ACC112 (cell line): ENCODE measurements around the gene GLP1R.
A peak's percentile ranks its signal among the peaks of the same experiment; 100 is the strongest.

Experiments used
- H2AFZ ChIP-seq: fragments of 200-600 bp; sonication (generic); one replicate; pipeline ENCODE4 v1.6.0; 2017; ENCODE audit warnings: antibody characterized with exemption, low read length; ENCODE audit not compliant: unreplicated experiment
- H3K27ac ChIP-seq: fragments of 200-600 bp; sonication (generic); 2 replicates; pipeline ENCODE4 v1.5.1; 2014; ENCODE audit warnings: low read depth, mild to moderate bottlenecking, antibody characterized with exemption, low read length, moderate library complexity
- H3K27me3 ChIP-seq: fragments of 200-600 bp; sonication (generic); 2 replicates; pipeline ENCODE4 v1.6.1; 2014; ENCODE audit warnings: mild to moderate bottlenecking, antibody characterized with exemption, low read length, moderate library complexity, mixed read lengths; ENCODE audit not compliant: insufficient read depth
- H3K36me3 ChIP-seq: fragments of 200-600 bp; sonication (generic); 2 replicates; pipeline ENCODE4 v1.6.1; 2016; ENCODE audit warnings: mild to moderate bottlenecking, antibody characterized with exemption, low read length, moderate library complexity, mixed read lengths; ENCODE audit not compliant: insufficient read depth
- H3K4me1 ChIP-seq: fragments of 200-600 bp; sonication (generic); one replicate; pipeline ENCODE4 v1.6.1; 2016; ENCODE audit warnings: low read length, mixed read lengths; ENCODE audit not compliant: insufficient read depth, unreplicated experiment, control insufficient read depth
- H3K4me3 ChIP-seq: fragments of 200-600 bp; sonication (generic); 2 replicates; pipeline ENCODE4 v1.5.1; 2014; ENCODE audit warnings: mild to moderate bottlenecking, low read depth, low read length
- H3K79me2 ChIP-seq: fragments of 200-600 bp; sonication (generic); one replicate; pipeline ENCODE4 v1.6.0; 2016; ENCODE audit warnings: low read length; ENCODE audit not compliant: control insufficient read depth, unreplicated experiment, insufficient read depth

GLP1R gene

DNA sequence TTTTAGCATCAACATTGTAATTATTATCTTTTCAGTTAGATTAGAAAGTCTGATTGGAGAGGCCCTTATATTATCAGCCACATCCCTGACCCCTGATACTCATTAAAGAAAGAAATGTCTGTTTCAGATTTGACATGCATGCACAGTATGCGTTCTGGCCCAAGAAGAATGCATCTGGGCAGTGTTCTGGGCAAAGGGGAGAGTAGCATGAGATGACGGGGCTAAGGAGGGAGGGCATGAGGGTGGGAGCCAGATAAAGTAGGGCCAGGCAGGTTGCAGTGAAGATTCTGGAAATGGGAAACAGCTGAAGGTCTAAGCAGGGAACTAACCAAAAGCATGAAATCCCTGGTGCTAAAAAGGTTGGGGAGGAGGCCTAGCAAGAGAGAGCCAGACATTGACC lies 59.1 kb downstream of the GLP1R start:
- Histone ChIP-seq H3K4me3 (no peak overlapping the region), H3K36me3 (0 out of 2 replicates have a peak, but pooled peaks cover 10% of the 10 kb centered on the region), H3K79me2 (no peaks in the 10 kb centered on the region), H3K4me1 (no peaks in the 10 kb centered on the region), H3K27ac (no peak overlapping the region), H3K27me3 (no peaks in the 10 kb centered on the region), H2AFZ (no peak overlapping the region)

DNA sequence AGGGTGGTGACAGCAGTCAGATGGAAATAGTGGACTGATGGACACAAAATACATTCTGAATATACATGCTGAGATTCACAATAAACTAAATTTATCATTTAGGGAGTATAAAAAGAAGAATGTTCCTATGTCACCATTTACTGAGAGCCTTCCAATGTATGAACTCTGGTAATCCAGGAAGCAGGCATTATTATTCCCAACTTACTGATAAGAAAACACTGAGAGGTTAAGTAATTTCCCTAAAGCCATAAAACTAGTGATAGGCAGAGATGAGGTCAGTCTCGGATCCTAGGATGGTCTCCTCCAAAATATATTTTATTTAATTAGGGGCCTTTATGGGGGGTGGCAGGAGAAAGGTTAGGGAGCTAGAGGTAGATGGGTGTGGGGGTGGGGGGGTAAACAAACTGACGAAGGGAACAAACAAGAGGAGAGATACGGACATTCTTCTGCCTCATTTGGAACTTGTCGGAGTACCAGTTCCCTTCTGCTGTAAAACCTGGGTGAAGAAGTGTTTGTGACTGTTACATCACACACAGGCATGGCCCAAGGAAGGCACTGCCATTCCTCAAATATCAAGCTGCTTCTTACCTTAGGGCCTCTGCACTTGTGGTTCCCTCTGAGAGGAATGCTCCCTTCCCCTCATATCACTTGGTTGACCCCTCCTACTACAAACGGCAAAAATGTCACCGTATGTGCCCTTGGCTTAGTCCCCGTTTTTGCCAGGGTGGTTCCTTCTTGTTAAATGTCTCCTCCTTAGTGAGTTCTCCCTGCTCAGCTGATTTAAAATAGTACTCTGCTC lies 59.7 kb downstream of the GLP1R start:
- no peak overlapping the region for H2AFZ ChIP-seq
- no peaks in the 10 kb centered on the region for H3K79me2 ChIP-seq
- no peak overlapping the region for H3K27ac ChIP-seq
- H3K4me3 ChIP-seq = no peak overlapping the region
- H3K36me3 ChIP-seq = 0 out of 2 replicates have a peak, but pooled peaks cover 10% of the 10 kb centered on the region
- no peaks in the 10 kb centered on the region for H3K4me1 ChIP-seq
- H3K27me3 ChIP-seq = no peaks in the 10 kb centered on the region

DNA sequence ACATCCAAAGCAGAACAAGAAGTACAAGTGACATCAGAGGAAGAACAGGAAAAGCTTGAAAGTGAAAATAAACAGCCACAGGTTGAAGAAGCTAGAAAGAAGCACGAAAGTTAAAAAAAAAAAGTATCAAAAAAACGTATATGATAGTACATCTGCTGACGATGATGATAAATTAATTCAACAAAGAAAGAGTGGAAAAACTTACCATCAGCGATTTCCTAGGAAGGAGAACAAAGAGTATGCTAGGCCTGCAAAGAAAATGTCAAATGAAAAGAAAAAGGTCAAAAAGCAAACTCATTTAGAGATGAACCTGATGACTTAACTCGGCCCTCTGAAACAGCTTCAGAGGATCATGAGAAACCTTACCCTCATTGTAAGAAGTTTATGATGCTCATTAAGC lies 62.7 kb downstream of the GLP1R start:
- Histone ChIP-seq H3K4me1 (peaks cover 11% of the 10 kb centered on the region), H3K4me3 (no peak overlapping the region), H3K79me2 (no peaks in the 10 kb centered on the region), H2AFZ (no peak overlapping the region), H3K36me3 (0 out of 2 replicates have a peak, but pooled peaks cover 8% of the 10 kb centered on the region), H3K27ac (no peak overlapping the region), H3K27me3 (no peaks in the 10 kb centered on the region)

DNA sequence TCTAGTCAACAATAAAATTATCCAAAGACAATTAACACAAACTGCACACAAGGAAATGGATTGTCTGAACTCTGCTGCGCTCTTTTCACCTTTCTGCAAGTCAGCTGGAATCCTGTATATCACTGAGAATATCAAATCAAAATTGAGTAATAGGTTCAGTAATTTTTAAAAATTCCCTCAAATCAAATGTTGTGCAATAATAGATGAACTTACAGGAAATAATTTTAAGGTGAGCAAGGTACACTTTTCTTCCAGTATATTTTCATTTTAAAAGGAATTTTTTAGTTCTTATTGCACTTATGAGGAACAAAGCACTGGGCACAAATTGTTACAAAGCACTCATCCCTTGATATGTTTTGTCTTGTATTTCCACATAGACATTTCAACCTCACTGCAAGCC lies 65.2 kb downstream of the GLP1R start:
- peak overlapping the region; percentile 85 for H3K4me3 ChIP-seq
- no peaks in the 10 kb centered on the region for H3K79me2 ChIP-seq
- H3K27me3 ChIP-seq = 0 out of 2 replicates have a peak, but pooled peaks cover 2% of the 10 kb centered on the region
- H2AFZ ChIP-seq = peak overlapping the region; percentile 96
- no peak overlapping the region for H3K27ac ChIP-seq
- peaks cover 11% of the 10 kb centered on the region for H3K4me1 ChIP-seq
- 0 out of 2 replicates have a peak, but pooled peaks cover 8% of the 10 kb centered on the region for H3K36me3 ChIP-seq

DNA sequence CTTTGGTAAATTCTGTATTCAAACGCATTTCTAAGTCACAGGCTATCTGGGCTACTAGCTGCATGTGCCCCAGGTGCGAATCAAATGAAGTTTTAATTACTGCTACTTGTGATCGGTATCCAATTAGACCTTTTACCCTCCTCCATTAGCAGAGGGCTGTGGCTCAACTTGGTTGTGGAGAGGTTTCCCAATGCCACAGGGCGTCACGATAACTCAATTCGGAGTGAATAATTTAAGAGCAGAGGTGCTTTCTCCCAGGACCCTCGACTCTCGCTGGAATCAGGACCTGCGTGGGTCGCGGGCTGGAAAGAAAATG lies 65.8 kb downstream of the GLP1R start:
- Histone ChIP-seq H3K36me3 (0 out of 2 replicates have a peak, but pooled peaks cover 8% of the 10 kb centered on the region), H3K27me3 (0 out of 2 replicates have a peak, but pooled peaks cover 5% of the 10 kb centered on the region), H3K4me1 (peaks cover 11% of the 10 kb centered on the region), H3K4me3 (peak overlapping the region; percentile 85), H3K79me2 (no peaks in the 10 kb centered on the region), H2AFZ (peak overlapping the region; percentile 96), H3K27ac (no peak overlapping the region)

DNA sequence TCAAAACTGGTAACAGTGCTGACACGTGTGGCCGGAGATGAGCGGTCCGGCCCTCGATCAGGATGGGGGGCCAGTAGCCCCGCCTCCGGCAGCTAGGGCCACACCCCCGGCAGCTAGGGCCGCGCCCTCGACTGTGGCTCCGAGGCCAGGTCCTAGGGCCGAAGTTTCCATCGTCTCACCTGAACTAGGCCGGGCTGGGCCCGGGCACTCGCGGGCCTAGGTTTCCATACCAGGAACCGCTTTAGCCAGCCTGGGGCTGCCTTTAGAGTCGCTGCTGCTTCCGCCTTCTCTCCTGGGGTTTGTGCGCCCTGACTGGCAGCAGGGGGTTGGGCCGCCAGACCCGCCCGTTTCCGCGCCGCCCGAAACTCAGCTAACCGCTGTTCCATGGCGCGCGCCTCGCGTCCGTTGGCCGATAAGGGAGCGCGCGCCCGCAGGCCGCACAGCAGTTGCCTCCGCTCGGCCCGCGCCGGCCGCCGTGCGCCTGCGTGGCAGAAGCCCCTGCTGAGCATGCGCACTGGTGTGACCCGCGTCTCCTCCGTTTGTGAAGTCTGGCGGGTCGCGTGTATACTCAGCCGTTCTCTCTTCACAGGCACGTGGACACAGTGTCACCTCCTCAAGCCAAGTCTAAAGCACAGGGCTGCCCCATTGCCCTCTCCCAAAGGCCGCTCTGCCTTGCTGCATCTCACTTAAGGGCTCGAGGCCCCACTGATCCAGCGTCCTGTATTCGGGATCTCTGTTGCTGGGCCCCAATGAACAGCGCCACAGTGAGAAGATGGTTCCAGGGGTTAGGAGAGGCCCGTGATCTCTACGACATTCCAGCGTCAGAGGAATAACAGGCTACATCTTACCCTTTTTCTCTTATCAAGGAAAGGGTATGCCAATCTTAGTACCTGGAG lies 66.4 kb downstream of the GLP1R start, which contains the start of gene SAYSD1:
Gene SAYSD1 (minus strand): TSS at position 483 of the 896 bp plus-strand sequence. CDS start 97 bp downstream, at position 386.
- H3K27ac ChIP-seq = peak within 1 kb of the TSS; percentile 60
- H3K36me3 ChIP-seq = 0 out of 2 replicates have a peak, but pooled peaks cover 4% of the 10 kb centered on the region
- peak within 1 kb of the TSS; percentile 96 for H2AFZ ChIP-seq
- H3K27me3 ChIP-seq = peaks cover 8% of the 10 kb centered on the region; the same call in 1 of the 2 replicates
- peak within 1 kb of the TSS; percentile 85 for H3K4me3 ChIP-seq
- H3K79me2 ChIP-seq = no peaks in the 10 kb centered on the region
- H3K4me1 ChIP-seq = peaks cover 11% of the 10 kb centered on the region

DNA sequence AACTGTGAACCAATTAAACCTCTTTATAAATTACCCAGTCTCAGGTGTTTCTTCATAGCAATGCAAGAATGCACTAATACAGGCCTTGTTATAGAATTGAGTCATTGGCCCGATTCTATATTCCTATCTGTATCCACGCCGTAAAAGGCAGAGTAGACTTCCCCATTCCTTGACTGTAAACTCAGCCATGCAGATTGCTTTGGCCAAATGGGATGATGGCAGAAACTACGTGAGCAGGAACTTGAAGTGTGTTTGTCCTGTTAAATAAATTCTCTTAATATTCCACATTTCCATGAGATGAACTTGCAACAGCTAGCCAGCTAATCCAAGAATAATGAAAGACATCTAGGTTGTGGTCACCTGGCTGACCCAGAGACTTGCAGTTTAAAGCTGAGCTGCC lies 70.3 kb downstream of the GLP1R start:
- Histone ChIP-seq H3K79me2 (no peaks in the 10 kb centered on the region), H3K27ac (no peak overlapping the region), H3K4me1 (peaks cover 6% of the 10 kb centered on the region), H2AFZ (no peak overlapping the region), H3K4me3 (no peak overlapping the region), H3K36me3 (no peaks in the 10 kb centered on the region), H3K27me3 (peaks cover 9% of the 10 kb centered on the region; the same call in 1 of the 2 replicates)

DNA sequence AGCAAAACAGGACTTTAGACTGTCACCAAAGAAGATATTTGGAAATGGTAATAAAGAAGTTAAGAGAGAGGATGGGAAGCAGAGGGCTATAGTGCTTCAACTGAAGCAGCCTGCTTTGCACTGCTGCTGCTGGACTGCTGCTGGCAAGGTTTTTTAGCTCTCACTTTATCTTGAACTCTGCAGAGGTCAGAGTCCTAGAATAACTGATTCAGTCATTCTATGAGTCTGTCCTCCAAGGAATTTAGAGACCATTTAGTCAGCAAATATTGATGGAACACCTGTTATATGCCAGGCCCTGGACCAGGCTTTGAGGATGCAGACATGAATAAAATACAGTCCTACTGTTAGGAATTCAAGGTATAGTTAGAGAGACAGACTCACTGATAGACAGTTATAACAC lies 75.5 kb downstream of the GLP1R start:
- peaks cover 10% of the 10 kb centered on the region; the same call in 1 of the 2 replicates for H3K27me3 ChIP-seq
- H3K4me3 ChIP-seq = no peak overlapping the region

DNA sequence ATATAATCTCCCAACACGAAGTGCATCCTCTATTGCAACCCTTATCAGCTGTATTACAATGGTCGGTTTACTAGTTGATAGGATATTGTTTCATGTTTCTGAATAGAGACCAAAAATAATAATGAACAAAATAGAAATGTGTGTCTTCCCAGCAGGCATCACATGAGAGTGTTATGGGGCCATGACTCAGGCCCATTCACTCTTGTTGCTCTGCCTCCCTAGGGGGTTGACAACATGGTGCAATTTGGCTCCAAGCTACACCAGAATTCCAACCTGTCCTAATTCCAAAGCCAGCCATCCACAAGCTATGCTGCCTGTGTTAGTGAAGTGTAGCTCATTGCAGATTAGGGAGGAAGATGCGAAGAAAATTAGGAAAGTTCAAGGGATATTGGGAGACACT lies 79.5 kb downstream of the GLP1R start:
- Histone ChIP-seq H2AFZ (no peak overlapping the region), H3K4me1 (no peaks in the 10 kb centered on the region), H3K36me3 (no peaks in the 10 kb centered on the region), H3K27me3 (peaks cover 11% of the 10 kb centered on the region; the same call in 1 of the 2 replicates), H3K4me3 (no peak overlapping the region), H3K79me2 (no peaks in the 10 kb centered on the region), H3K27ac (peak overlapping the region; percentile 44; the same call in 1 of the 2 replicates)

More for the DNA sequence above, 75.5 kb downstream of the GLP1R start:
- no peak overlapping the region for H2AFZ ChIP-seq
- H3K27ac ChIP-seq = no peak overlapping the region
- H3K36me3 ChIP-seq = no peaks in the 10 kb centered on the region
- H3K4me1 ChIP-seq = no peaks in the 10 kb centered on the region
- H3K79me2 ChIP-seq = no peaks in the 10 kb centered on the region

DNA sequence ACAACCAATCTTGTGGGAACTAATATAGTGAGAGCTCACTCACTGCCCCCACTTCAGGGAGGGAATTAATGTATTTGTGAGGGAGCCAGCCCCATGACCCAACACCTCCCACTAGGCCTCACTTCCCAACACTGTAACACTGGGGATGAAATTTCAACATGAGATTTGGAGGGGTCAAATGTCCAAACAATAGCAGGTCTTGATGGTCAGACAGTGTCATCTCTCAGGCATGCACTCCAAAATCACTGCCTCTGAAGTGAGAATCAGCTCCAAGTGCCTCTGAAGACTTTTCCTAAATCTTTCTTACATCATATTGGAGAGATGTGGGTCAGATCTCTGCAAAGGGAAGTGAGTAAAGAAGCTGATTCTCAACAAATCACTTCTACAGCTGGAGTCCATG lies 80.3 kb downstream of the GLP1R start:
- H3K36me3 ChIP-seq = no peaks in the 10 kb centered on the region
- peak overlapping the region; percentile 24; the same call in 1 of the 2 replicates for H3K27ac ChIP-seq
- H3K4me1 ChIP-seq = no peaks in the 10 kb centered on the region
- no peak overlapping the region for H2AFZ ChIP-seq
- H3K79me2 ChIP-seq = no peaks in the 10 kb centered on the region
- peaks cover 13% of the 10 kb centered on the region; the same call in 1 of the 2 replicates for H3K27me3 ChIP-seq
- no peak overlapping the region for H3K4me3 ChIP-seq
